Measurements from ENCODE around the gene PPP6R2.
"Not testable (repeated sequence)": the region's sequence is repeated elsewhere in the genome, so short reads cannot be mapped to it uniquely, and the experiment has no call there.

The PPP6R2 gene

GRCh38 chr22:50397371-50398060, 54.4 kb downstream of the PPP6R2 start:
- DNase-seq (ENCODE audit: low read depth in 4 of 4, low spot score in 1 of 4): peak in 2 of 4 experiments; percentile 3 to 9

- no peak for DNase-seq (ENCODE audit: low read depth in 4 of 4, low spot score in 1 of 4)
Measured at GRCh38 chr22:50398831-50399648, 55.9 kb downstream of the PPP6R2 start.

DNA sequence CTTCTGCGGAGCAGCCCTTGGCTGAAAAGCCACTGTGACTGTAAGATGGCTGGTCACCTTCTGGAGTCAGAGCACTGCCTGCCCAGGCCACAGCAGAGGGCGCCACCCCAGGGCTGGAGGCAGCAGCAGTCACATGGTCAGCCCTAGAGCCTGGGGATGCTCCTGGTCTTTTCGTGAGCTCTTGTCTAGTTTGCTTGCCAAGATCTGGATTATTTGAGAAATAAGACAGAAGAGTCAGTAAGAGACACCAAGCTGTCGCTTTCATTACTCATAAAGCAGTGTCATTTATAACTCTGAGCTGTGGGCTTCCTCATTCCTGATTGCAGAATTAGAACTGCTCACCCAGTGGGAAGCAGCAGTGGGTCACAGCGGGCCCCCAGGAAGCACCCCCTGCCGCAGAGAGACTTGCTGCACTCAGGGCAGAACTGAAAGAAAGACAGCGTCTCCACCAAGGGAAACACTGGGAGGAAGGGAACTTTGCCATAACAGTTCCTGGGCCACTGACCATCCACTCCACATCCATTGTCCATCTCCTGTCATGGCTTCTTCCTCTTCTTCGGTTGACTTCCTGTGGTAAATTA, 56.7 kb downstream of the PPP6R2 start:
- no peak for DNase-seq (ENCODE audit: low read depth in 4 of 4, low spot score in 1 of 4)

- no peak for DNase-seq (ENCODE audit: low read depth in 4 of 4, low spot score in 1 of 4)
Measured at GRCh38 chr22:50400406-50400805, 57.3 kb downstream of the PPP6R2 start.

- DNase-seq (ENCODE audit: low read depth in 4 of 4, low spot score in 1 of 4): no peak
Measured at GRCh38 chr22:50400931-50401330, 57.8 kb downstream of the PPP6R2 start.

DNA sequence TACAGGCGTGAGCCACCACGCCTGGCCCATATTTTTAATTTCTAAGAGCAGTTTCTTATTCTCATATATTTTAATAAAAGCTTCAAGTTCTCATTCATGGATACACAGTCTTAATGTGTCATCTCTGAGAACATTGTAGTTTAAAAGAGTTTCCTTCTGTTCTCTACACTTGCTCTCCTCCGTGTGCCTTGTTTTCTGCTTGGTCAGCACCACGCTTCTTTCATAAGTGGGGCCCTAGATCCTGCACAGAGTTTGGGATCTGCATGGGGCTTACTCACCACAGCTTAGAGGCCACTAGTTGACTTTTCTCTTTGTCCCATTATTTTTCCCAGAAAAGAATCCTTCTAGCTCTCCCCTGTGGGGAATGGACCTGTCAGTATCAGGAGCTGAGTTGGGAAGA, 58.8 kb downstream of the PPP6R2 start:
- no peak for DNase-seq (ENCODE audit: low read depth in 4 of 4, low spot score in 1 of 4)

DNA sequence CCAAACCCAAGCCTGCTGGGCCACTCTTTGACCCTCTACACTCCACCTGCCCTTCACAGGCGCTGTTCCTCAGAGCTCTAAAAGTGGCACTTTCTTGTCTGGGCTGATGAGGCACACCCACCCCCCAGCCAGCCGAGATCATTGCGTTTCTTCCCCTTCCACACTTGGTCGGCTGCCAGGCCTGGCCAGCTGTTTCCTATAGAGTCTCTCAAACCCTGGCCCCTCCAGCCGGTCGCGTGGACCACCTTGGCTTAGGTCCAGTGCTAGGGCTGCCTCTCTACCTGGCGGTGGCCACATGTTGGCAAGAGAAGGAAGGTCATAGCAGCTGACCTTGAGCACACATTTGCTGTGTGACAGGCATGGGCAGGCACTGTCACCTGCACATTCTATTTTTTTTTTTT, 60.6 kb downstream of the PPP6R2 start:
- DNase-seq (ENCODE audit: low read depth in 4 of 4, low spot score in 1 of 4): no peak

DNA sequence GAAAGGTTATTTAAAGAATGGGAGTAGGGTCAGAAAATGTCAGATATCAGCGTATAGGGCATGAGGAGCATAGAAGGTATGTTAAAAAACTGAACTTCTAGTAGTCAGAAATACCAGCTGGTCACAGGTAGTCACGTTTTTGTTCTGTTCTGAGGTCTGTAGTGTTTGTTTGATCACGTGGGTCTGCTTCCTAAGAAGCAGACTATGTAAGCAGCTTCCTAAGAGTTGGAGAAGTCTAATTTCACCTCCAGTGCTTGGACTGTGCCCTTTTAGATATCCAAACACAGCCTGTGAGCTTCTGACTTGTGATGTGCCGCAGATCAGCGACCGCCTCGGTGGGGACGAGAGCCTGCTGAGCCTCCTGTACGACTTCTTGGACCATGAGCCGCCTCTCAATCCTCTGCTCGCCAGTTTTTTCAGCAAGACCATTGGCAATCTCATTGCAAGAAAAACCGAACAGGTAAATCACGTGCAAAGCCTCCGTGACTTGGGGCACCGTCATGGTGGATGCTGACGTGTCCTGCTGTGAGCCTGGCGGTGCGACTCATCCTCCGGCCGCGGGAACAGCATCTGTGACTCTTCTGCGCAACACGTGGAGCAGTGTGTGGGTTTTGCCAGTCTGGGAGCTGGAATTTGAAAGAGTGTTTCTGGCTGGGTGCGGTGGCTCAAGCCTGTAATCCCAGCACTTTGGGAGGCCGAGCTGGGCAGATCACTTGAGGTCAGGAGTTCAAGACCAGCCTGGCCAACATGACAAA, 63.5 kb downstream of the PPP6R2 start:
- no peak for DNase-seq (ENCODE audit: low read depth in 4 of 4, low spot score in 1 of 4)

GRCh38 chr22:50408311-50408710, 65.2 kb downstream of the PPP6R2 start:
- no peak for DNase-seq (ENCODE audit: low read depth in 4 of 4, low spot score in 1 of 4)

- DNase-seq (ENCODE audit: low read depth in 4 of 4, low spot score in 1 of 4): not testable (repeated sequence)
Measured at GRCh38 chr22:50408954-50409353, 65.8 kb downstream of the PPP6R2 start.

GRCh38 chr22:50414476-50415248, 71.5 kb downstream of the PPP6R2 start:
- no peak for DNase-seq (ENCODE audit: low read depth in 4 of 4, low spot score in 1 of 4)

DNA sequence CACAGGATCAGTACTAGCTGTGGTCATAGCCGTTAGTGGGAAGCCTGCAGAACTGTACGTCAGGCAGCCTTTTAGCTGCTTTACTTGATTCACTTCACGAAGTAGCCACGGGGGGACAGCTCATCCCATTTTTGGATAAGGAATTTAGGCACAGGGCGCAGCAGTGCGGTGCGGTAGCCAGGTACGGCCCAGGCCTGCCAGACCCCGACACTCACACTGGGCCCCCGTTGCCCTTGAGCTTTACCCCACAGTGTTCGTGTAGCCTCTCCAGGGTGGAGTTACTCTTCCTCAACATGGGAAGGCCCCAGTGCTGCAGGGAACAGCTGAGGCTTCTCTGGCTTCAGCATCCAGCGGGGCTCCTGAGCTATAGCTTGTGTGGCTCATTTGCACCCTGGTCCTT, 72.3 kb downstream of the PPP6R2 start:
- no peak for DNase-seq (ENCODE audit: low read depth in 4 of 4, low spot score in 1 of 4)

DNA sequence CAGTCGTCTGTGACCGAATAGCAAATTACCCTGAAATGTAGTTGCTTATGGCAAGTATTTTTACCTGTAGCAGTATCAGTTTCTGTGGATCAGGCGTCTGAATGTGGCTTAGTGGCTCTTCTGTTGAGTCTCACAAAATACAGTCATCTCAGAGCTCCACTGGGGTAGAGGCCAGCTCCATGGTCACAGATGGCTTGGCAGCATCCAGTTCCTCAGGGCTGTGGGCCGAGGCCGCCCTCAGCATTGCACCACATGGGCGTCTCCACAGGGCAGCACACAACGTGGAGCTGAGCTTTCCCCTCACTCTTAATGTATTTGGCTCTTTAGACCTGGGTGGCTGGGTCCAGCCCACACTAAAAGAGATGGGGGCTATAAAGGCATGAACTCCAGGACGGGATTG, 73.9 kb downstream of the PPP6R2 start:
- no peak for DNase-seq (ENCODE audit: low read depth in 4 of 4, low spot score in 1 of 4)

- DNase-seq (ENCODE audit: low read depth in 4 of 4, low spot score in 1 of 4): no peak
Measured at GRCh38 chr22:50417411-50418210, 74.5 kb downstream of the PPP6R2 start.

DNA sequence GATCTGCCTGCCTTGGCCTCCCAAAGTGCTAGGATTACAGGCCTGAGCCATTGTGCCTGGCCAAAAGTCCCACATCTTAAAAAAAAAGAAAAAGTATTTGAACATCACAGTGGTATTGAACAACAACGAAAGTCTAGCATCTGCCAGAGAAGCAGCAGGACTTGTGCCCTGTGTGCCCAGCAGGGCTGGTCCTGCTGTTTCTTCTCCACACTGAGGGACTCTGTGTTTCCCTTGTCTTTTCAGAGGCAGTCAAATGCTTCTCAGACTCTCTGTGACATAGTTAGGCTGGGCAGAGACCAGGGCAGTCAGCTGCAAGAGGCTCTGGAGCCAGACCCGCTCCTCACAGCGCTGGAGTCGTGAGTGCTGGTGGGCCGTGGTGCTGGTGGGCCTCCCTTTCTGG, 75.5 kb downstream of the PPP6R2 start:
- DNase-seq (ENCODE audit: low read depth in 4 of 4, low spot score in 1 of 4): no peak

DNA sequence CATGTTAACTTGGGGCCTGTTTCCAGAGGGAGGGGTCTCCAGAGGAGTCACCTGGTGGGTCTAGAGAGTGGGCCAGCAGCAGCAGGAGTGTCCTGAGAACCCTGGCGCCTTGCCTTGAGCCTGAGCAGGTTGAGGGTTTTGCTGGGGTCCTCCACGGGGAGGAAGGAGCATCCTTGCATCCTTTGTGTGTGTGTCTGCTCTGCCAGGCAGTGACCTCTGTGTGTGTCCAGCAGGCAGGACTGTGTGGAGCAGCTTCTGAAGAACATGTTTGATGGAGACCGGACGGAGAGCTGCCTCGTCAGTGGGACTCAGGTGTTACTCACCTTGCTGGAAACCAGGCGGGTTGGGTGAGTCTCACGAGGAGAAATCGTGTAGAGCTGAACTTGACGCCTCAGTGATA, 76.0 kb downstream of the PPP6R2 start:
- DNase-seq (ENCODE audit: low read depth in 4 of 4, low spot score in 1 of 4): no peak

DNA sequence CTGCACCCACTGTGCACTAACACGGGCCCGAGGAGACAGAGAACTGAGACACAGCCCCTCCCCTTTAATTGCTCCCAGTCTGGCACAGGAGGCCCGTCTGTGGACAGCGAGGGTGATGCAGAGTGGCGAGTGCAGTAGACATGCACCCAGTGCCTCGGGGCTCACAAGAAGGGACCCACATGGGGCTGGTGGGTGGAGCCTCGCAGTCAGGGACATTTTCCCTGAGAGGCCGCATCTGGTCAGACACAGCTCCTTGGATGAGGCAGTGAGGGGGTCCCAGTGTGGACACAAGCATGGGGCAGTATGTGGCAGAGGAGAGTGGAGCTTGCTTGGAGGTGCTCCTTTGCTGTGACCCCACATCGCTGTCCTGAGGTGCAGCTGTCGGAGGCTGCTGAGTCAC, 76.9 kb downstream of the PPP6R2 start:
- DNase-seq (ENCODE audit: low read depth in 4 of 4, low spot score in 1 of 4): no peak

- no peak for DNase-seq (ENCODE audit: low read depth in 4 of 4, low spot score in 1 of 4)
Measured at GRCh38 chr22:50420581-50420980, 77.5 kb downstream of the PPP6R2 start.

DNA sequence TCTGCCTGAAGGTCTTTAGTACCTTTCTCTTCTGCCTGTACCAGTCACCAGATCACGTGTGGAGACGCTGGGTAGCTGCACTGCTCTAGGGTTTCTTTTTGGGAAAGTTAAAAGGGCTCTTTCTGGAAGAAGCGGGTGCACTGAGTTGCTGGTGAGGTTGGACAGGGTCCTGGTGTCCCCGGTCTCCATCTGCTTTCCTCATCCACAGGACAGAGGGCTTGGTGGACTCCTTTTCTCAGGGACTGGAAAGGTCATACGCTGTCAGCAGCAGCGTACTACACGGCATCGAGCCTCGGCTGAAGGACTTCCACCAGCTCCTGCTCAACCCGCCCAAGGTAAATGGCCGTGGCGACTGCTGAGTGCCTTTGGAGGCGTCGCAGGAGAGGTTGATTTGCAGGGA, 78.9 kb downstream of the PPP6R2 start:
- DNase-seq (ENCODE audit: low read depth in 4 of 4, low spot score in 1 of 4): no peak

Data from stimulated activated CD4-positive, alpha-beta T cell treated with anti-CD3 and anti-CD28 coated beads, Interleukin-1b, Interleukin-23, amount 100 ng/mL, for 24 hours (primary cell).